B cell (primary cell): ENCODE data around the gene PSENEN. TPM values are rescaled to one million over a fixed set of nuclear protein-coding genes. Genes with fewer than 3 reads are reported as not detected.

ENCODE experiments used
- ATAC-seq: fragments of 200-7000 bp; cut with Tn5 transposase; one replicate; pipeline ENCODE4 v1.10.0; 2021; ENCODE audit warnings: low read depth, mild to moderate bottlenecking, moderate number of reproducible peaks, moderate library complexity
- CTCF ChIA-PET: fragments of 350-600 bp; sonication (Branson Sonifier 250); formaldehyde crosslinking; loops from one replicate; lab custom pipeline; 2021; ENCODE audit warnings: antibody characterized with exemption, inconsistent platforms; lab: Charles Lee
- POLR2A ChIA-PET: fragments of 350-600 bp; sonication (Branson Sonifier 250); formaldehyde crosslinking; loops from one replicate; lab custom pipeline; 2021; ENCODE audit warnings: antibody characterized with exemption; lab: Charles Lee
- DNase-seq: peaks from one replicate; pipeline ENCODE4 v3.0.0; 2013
- H2AFZ ChIP-seq: 2 replicates; pipeline ENCODE4 v1.6.1; 2012; ENCODE audit warnings: mild to moderate bottlenecking, low read depth, low read length; ENCODE audit not compliant: insufficient read depth, poor library complexity, severe bottlenecking
- H3K27ac ChIP-seq, 2 donors: 1 replicate in 1 of 2; 2 replicates in 1 of 2; pipeline ENCODE4 v1.5.1; 2012 to 2013; ENCODE audit warnings: low read length in 2 of 2, mild to moderate bottlenecking in 2 of 2, moderate library complexity in 1 of 2
- H3K27me3 ChIP-seq, 4 experiments: fragments of 200-600 bp in 1 of 4; sonication (generic) in 1 of 4; replicated peaks in 1 of 4; 1 replicate in 2 of 4; 2 replicates in 2 of 4; pipeline versions ENCODE4 v1.6.1 to v1.7.0; 2013 to 2016; ENCODE audit warnings: low read length in 3 of 4, mild to moderate bottlenecking in 2 of 4, mixed read lengths in 1 of 4, moderate library complexity in 1 of 4; ENCODE audit not compliant: insufficient read depth in 4 of 4, control insufficient read depth in 3 of 4; ENCODE audit errors: control extremely low read depth in 1 of 4
- H3K36me3 ChIP-seq, 2 experiments: replicated peaks in 1 of 2; 1 replicate in 1 of 2; 2 replicates in 1 of 2; pipeline versions ENCODE4 v1.6.1 to v1.7.1; 2013; ENCODE audit warnings: low read length in 1 of 2; ENCODE audit not compliant: insufficient read depth in 2 of 2, control insufficient read depth in 1 of 2; ENCODE audit errors: control extremely low read depth in 1 of 2, extremely low read depth in 1 of 2
- H3K4me1 ChIP-seq, 2 donors: fragments of 200-600 bp in 1 of 2; sonication (generic) in 1 of 2; 1 replicate in 1 of 2; 2 replicates in 1 of 2; pipeline versions ENCODE4 v1.5.1 to v1.6.1; 2013 to 2017; ENCODE audit warnings: low read length in 2 of 2; ENCODE audit not compliant: control insufficient read depth in 2 of 2, insufficient read depth in 2 of 2
- H3K4me2 ChIP-seq: replicated peaks from 2 replicates; pipeline ENCODE3; 2012; ENCODE audit warnings: mild to moderate bottlenecking, low read depth, low read length; ENCODE audit not compliant: poor library complexity, severe bottlenecking
- H3K4me3 ChIP-seq, 5 experiments: fragments of 200-600 bp in 1 of 5; sonication (generic) in 1 of 5; 1 replicate in 3 of 5; 2 replicates in 2 of 5; pipeline versions ENCODE4 v1.5.1 to v1.7.0; 2011 to 2016; ENCODE audit warnings: low read length in 4 of 5, mild to moderate bottlenecking in 4 of 5, low read depth in 2 of 5, control low read depth in 1 of 5, moderate library complexity in 1 of 5; ENCODE audit not compliant: insufficient read depth in 1 of 5; ENCODE audit errors: control extremely low read depth in 1 of 5, extremely low read depth in 1 of 5
- H3K79me2 ChIP-seq: fragments of 200-600 bp; sonication (generic); one replicate; pipeline ENCODE4 v1.6.0; 2016; ENCODE audit warnings: low read length; ENCODE audit not compliant: control insufficient read depth, insufficient read depth
- H3K9ac ChIP-seq: fragments of 200-600 bp; sonication (generic); 2 replicates; pipeline ENCODE4 v1.6.1; 2017; ENCODE audit warnings: mild to moderate bottlenecking, low read length, moderate library complexity
- H3K9me3 ChIP-seq, 3 donors: one replicate each; pipeline versions ENCODE4 v1.6.1 to v1.7.1; 2013; ENCODE audit warnings: low read length in 2 of 3; ENCODE audit not compliant: control insufficient read depth in 2 of 3, insufficient read depth in 1 of 3; ENCODE audit errors: control extremely low read depth in 1 of 3
- H4K20me1 ChIP-seq: 2 replicates; pipeline ENCODE4 v1.6.0; 2012; ENCODE audit warnings: mild to moderate bottlenecking, low read length; ENCODE audit not compliant: insufficient read depth, control insufficient read depth, poor library complexity, severe bottlenecking
- H3K27ac Mint-ChIP-seq: one replicate; pipeline ENCODE4 v1.8.0; 2021; ENCODE audit warnings: mixed read lengths
- H3K27me3 Mint-ChIP-seq: one replicate; pipeline ENCODE4 v1.8.0; 2021; ENCODE audit warnings: mixed read lengths
- H3K4me1 Mint-ChIP-seq: one replicate; pipeline ENCODE4 v1.8.0; 2021; ENCODE audit warnings: mixed read lengths
- H3K4me3 Mint-ChIP-seq: one replicate; pipeline ENCODE4 v1.8.0; 2021; ENCODE audit warnings: mixed read lengths
- H3K9me3 Mint-ChIP-seq: one replicate; pipeline ENCODE4 v1.8.0; 2022; ENCODE audit warnings: mixed read lengths; ENCODE audit not compliant: insufficient read depth
- EZH2 ChIP-seq: IDR thresholded peaks from 2 replicates; pipeline ENCODE4 v1.6.1; 2012; ENCODE audit warnings: borderline replicate concordance, low read depth, mild to moderate bottlenecking, moderate library complexity, low read length; ENCODE audit not compliant: insufficient read depth, poor library complexity, severe bottlenecking
- WGBS: methylation state at CpG from one replicate; pipeline ENCODE4 v1.1.5; 2013; ENCODE audit warnings: missing lambda C conversion rate; ENCODE audit not compliant: insufficient coverage; 5-methylcytosine and 5-hydroxymethylcytosine counted together
- intact Hi-C: fragments of 100-400 bp; cut with micrococcal nuclease; formaldehyde crosslinking; loops from one replicate; pipeline ENCODE4 v1.10.0; 2022
- polyA plus RNA-seq: library from polyadenylated mRNA; depleted of rRNA; stranded (reverse); fragments of >200 nt; gene quantifications from 2 replicates; pipeline ENCODE4 v1.2.3, GENCODE V29; 2012
- total RNA-seq, 2 donors: library from RNA; stranded (reverse); fragments of 120-200 nt in 1 of 2; gene quantifications; 1 replicate in 1 of 2; 2 replicates in 1 of 2; pipeline versions ENCODE4 v1.2.3 to v1.2.4, GENCODE V29; 2013 to 2022
- TF ChIP-seq, protein P1 (sequence below): fragments of 200-600 bp; IDR thresholded peaks from one replicate; pipeline ENCODE4 v1.8.0; 2022; ENCODE audit warnings: antibody characterized with exemption, mild to moderate bottlenecking

Gene PSENEN
- total and polyA plus RNA-seq, 2 donors (not counting 1 experiment from before 2014, with no cell fraction given): 17.7 to 36.4 TPM

DNA sequence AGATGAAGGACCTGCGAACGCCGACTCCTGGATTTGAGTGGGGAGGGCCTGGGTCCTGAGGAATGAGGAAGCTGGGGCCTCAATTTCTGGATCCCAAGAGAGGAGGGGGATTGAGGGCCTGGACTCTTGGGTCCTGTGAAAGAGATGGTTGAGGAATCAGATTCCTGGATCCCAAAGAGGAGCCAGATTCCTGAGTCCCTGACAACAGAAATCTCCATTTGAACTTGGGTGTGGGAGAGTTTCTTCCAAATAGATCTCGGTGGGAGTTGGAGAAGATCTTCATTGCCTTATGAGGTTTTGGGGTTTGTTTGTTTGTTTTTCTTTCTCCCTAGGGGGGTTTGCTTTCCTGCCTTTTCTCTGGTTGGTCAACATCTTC, 624 bp downstream of the PSENEN start:
- H3K36me3 ChIP-seq: no peaks in the 10 kb centered on the region
- H3K4me2 ChIP-seq: peak overlapping the region; percentile 87
- H3K27me3 ChIP-seq: no peaks in the 10 kb centered on the region
- H3K27ac ChIP-seq: peak overlapping the region; percentile 98
- no peaks in the 10 kb centered on the region for H3K9me3 Mint-ChIP-seq
- H3K79me2 ChIP-seq: peaks cover 71% of the 10 kb centered on the region
- H3K27ac Mint-ChIP-seq: peak overlapping the region; percentile 98
- WGBS: 19% methylated on average over 3 of the region's 4 CpGs
- no peaks in the 10 kb centered on the region for H3K27me3 Mint-ChIP-seq
- H3K4me1 Mint-ChIP-seq: peaks cover 59% of the 10 kb centered on the region
- H3K4me3 Mint-ChIP-seq: peak overlapping the region; percentile 94
- no peak for TF ChIP-seq EZH2
- TF ChIP-seq, protein P1, sequence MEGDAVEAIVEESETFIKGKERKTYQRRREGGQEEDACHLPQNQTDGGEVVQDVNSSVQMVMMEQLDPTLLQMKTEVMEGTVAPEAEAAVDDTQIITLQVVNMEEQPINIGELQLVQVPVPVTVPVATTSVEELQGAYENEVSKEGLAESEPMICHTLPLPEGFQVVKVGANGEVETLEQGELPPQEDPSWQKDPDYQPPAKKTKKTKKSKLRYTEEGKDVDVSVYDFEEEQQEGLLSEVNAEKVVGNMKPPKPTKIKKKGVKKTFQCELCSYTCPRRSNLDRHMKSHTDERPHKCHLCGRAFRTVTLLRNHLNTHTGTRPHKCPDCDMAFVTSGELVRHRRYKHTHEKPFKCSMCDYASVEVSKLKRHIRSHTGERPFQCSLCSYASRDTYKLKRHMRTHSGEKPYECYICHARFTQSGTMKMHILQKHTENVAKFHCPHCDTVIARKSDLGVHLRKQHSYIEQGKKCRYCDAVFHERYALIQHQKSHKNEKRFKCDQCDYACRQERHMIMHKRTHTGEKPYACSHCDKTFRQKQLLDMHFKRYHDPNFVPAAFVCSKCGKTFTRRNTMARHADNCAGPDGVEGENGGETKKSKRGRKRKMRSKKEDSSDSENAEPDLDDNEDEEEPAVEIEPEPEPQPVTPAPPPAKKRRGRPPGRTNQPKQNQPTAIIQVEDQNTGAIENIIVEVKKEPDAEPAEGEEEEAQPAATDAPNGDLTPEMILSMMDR: no peak
- H3K9ac ChIP-seq: peak overlapping the region; percentile 93
- DNase-seq (no peak), ATAC-seq (no peak)
- H3K4me1 ChIP-seq: peaks cover 38 to 59% of the 10 kb centered on the region in 2 donors
- ChIA-PET CTCF (interaction anchor here (0.9 to 2.3 kb wide), 2 partner anchors 44 to 52 kb away, joined by 4 read pairs; no protein-coding TSS in a partner anchor), POLR2A (interaction anchor here (0.7 to 2.3 kb wide), 5 partner anchors 10 to 191 kb away, joined by 4 to 17 read pairs (median 6); partner anchors contain the start of genes HSPB6 and KMT2B)
- peak overlapping the region; percentile 66 to 93 (median 91) for H3K4me3 ChIP-seq
- no peaks in the 10 kb centered on the region for H4K20me1 ChIP-seq
- intact Hi-C loops: loop anchor here (10.0 kb wide), 1 partner anchor 469 kb away; the partner anchor contains the start of genes ZNF146 and ZNF565
- peak overlapping the region; percentile 77 for H2AFZ ChIP-seq
- no peaks in the 10 kb centered on the region for H3K9me3 ChIP-seq

GRCh38 chr19:35746531-35746930, 1.1 kb downstream of the PSENEN start:
- peak overlapping the region; percentile 87 for H3K4me2 ChIP-seq
- no peaks in the 10 kb centered on the region for H4K20me1 ChIP-seq
- ATAC-seq (no peak), DNase-seq (no peak)
- H3K4me3 Mint-ChIP-seq: peak overlapping the region; percentile 94
- H3K27me3 Mint-ChIP-seq: no peaks in the 10 kb centered on the region
- H2AFZ ChIP-seq: no peak overlapping the region
- H3K4me1 ChIP-seq: peaks cover 38 to 56% of the 10 kb centered on the region in 2 donors
- ChIA-PET POLR2A (interaction anchor here (1.5 to 2.3 kb wide), 2 partner anchors 28 to 44 kb away, joined by 6 to 7 read pairs; partner anchors contain the start of gene KMT2B), CTCF (interaction anchor here (2.3 kb wide), 1 partner anchor 44 kb away, joined by 4 read pairs; no protein-coding TSS in a partner anchor)
- H3K4me3 ChIP-seq: no peak overlapping the region
- peaks cover 70% of the 10 kb centered on the region for H3K79me2 ChIP-seq
- no peaks in the 10 kb centered on the region for H3K36me3 ChIP-seq
- H3K9me3 Mint-ChIP-seq: no peaks in the 10 kb centered on the region
- intact Hi-C loops: loop anchor here (10.0 kb wide), 1 partner anchor 468 kb away; the partner anchor contains the start of genes ZNF146 and ZNF565
- H3K4me1 Mint-ChIP-seq: peaks cover 59% of the 10 kb centered on the region
- no peak overlapping the region for H3K9ac ChIP-seq
- 90% methylated on average over 4 of the region's 5 CpGs for WGBS
- no peak overlapping the region for H3K27ac Mint-ChIP-seq
- H3K27me3 ChIP-seq: no peaks in the 10 kb centered on the region
- TF ChIP-seq EZH2: no peak
- TF ChIP-seq, protein P1: no peak
- no peaks in the 10 kb centered on the region for H3K9me3 ChIP-seq
- H3K27ac ChIP-seq: no peak overlapping the region
